H7 (cell line): ENCODE results near the gene CEP72. TPM values are rescaled to one million over a fixed set of nuclear protein-coding genes. Genes with fewer than 3 reads are reported as not detected.
A peak's percentile ranks its signal among the peaks of the same experiment; 100 is the strongest.
"Not testable (repeated sequence)": the region's sequence is repeated elsewhere in the genome, so short reads cannot be mapped to it uniquely, and the experiment has no call there.

ENCODE experiments used
- DNase-seq: peaks from one replicate; pipeline ENCODE4 v3.0.0; 2012
- H3K27me3 ChIP-seq: 2 replicates; pipeline ENCODE4 v1.6.0; 2011; ENCODE audit warnings: mild to moderate bottlenecking, low read length; ENCODE audit not compliant: control insufficient read depth, insufficient read depth
- H3K36me3 ChIP-seq: replicated peaks from 2 replicates; pipeline ENCODE4 v1.5.1; 2011; ENCODE audit warnings: low read length; ENCODE audit not compliant: control insufficient read depth, insufficient read depth
- H3K4me3 ChIP-seq: 2 replicates; pipeline ENCODE4 v1.5.1; 2011; ENCODE audit warnings: low read depth, mild to moderate bottlenecking, control low read depth, low read length, moderate library complexity; ENCODE audit not compliant: insufficient read depth
- total RNA-seq: library from RNA; depleted of rRNA; stranded (reverse); fragments of >200 nt; shearing (Covaris generic); gene quantifications from 2 replicates; pipeline ENCODE4 v1.2.3, GENCODE V29; 2014

The CEP72 gene
- total RNA-seq, 1 experiment from 2014 or later = 12.6 TPM

DNA sequence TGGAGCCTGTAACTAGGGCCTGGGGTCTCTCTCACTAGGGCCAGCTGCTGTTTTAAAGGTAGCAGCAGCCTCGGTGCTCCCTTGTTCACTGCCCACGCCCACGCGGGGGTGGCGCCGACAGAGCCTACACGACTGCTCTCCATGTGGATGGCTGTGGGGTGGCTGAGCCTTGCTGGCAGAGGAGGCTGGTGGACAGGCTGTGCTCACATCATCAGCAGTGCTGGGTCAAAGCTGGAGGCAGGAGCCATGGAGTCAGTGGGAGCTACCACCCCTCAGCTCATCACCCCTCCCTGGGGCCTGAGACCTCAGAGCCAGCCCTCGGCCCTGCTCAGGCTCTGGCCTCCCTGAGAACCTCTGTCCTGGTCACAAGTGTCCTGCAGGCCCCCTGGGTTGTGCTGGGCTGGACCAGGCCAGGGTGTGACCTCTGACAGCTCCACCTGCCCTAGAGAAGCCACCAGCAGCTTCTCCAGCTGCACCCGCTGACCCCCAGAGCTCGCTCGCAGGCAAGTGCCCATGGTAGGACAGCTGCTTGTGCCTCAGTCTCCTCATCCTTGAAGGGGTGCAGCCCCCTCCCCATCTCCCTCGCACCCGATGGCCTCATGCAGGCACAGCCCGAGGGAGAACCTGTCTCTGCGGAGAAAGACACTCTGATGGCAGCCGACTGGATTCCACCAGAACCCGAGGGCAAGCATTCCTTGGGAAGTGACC is 70.7 kb downstream of the CEP72 start:
- DNase-seq = peak; percentile 38
- H3K4me3 ChIP-seq, H3K36me3 ChIP-seq, H3K27me3 ChIP-seq: not testable (repeated sequence)

- H3K27me3 ChIP-seq = no peaks in the 10 kb centered on the region
- DNase-seq = peak; percentile 45
- no peak overlapping the region for H3K4me3 ChIP-seq
- no peaks in the 10 kb centered on the region for H3K36me3 ChIP-seq
These were observed 71.7 kb downstream of the CEP72 start for GRCh38 chr5:683551-684481.

- Histone ChIP-seq H3K36me3 (no peaks in the 10 kb centered on the region), H3K27me3 (no peaks in the 10 kb centered on the region), H3K4me3 (no peak overlapping the region)
- DNase-seq = no peak
These were observed 72.6 kb downstream of the CEP72 start for GRCh38 chr5:684751-685216.

DNA sequence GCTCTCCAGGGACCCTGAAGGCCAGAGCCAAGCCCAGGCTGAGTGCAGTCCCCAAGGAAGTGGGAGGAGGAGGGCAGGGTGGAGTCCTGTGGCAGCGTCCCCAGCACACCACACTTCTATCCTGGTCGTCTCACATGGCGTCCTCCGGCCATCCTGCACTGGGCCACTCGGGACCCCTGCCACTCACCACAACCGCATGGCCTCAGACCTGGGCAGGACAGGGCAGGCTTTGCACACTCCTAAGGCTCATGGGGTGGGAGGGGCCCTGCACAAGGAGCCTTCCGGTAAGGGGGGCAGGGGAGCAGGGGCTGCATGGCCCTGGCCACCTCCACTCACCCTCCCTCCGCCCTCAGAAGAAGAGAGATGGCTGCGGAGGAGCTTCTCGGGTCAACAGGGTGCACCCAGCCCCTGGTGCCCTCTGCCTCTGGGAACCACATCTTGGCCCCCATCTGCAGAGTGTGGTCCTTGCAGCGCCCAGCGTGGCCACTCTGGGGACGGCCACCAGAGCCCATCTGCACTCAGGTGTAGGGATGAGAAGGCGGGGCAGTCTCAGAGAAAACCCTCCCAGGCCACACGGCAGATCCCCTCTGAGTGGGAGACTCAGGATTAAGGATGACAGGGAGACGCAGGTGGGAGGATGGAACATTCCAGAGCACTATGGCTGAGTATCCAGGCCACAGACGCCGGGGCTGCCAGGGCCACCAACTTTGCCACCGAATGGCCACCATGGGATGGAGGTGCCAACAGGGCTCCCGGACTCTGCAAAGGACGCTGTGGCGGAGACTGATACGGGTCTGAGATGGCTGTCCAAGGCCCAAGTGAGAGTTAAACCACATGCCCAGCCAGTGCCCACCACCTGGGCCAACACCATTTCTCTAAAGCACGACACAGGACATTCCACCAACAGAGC is 73.4 kb downstream of the CEP72 start:
- Histone ChIP-seq H3K36me3 (no peaks in the 10 kb centered on the region), H3K4me3 (no peak overlapping the region), H3K27me3 (no peaks in the 10 kb centered on the region)
- DNase-seq = peak; percentile 47

GRCh38 chr5:686172-686523 is 74.0 kb downstream of the CEP72 start:
- H3K4me3 ChIP-seq, H3K27me3 ChIP-seq, DNase-seq: not testable (repeated sequence)

DNA sequence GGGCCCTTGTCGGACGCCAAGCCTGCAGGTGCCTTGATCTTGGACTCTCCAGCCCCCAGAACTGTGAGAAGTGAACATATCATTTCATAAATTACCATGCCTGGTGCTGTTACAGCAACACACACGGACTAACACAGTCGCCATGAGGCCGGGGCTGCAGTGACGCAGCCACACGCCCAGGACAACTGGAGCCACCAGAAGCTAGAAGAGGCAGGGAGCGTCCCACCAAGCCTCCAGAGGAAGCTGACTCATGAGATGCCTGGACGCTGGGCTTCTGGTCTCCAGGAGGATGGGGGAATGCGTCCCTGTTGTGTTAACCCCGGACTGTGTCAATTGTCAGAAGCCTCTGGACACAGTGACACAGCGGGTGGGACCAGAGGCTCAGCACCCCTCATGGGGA is 74.8 kb downstream of the CEP72 start:
- H3K4me3 ChIP-seq, H3K27me3 ChIP-seq, H3K36me3 ChIP-seq, DNase-seq: not testable (repeated sequence)

More at GRCh38 chr5:686172-686523, 74.0 kb downstream of the CEP72 start:
- not testable (repeated sequence) for H3K36me3 ChIP-seq

DNA sequence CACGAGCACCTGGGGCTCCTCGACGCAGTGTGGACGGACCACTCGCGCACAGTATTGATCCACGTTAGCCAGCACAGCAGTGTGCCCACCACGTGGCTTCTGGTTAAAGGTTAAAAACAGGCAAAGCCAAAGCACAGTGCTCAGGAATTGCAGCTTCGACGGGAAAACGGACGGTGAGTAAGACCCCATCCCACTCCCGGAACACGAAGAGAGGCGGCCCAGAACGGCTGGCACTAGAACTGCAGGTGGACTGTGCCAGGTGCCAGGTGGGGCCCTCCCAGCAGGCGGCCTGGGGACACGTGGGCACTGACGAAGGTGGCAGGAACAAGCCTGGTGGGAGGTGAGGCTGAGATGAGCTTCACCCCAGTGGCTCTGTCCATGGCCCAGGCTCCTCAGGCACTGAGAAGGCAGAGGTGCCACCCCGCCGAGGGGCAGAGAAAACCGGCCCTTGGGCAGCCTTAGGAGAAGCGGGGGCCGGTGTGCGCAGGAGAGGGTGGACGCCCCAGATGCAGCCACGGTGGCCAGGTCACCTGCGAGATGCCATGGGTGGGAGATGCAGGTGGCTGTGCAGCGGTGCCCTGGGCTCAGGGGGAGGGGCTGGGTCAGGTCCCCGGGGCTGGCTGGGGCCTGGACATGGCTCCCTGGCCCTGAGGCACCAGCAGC is 76.3 kb downstream of the CEP72 start:
- H3K4me3 ChIP-seq, H3K36me3 ChIP-seq, H3K27me3 ChIP-seq: not testable (repeated sequence)
- DNase-seq = peak; percentile 20

DNA sequence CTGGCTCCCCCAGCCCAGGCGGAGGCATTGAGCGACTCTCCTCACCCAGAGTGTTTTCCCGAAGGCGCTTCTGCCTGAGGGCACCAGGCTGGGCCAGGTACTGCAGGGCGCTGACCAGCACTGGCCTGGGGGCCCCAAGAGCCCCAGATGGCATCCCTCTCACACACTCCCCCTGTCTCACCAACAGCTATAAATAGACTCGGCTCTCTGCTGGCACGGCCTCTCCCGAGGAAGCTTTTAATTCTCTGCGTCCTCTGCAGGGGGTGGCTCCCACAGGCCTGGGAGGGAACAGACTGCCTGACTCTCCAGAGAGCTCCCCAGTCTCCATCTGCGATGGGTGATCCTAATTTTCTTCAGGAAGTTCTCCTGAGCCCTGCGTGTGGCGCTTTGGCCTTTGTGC is 78.2 kb downstream of the CEP72 start:
- H3K36me3 ChIP-seq, DNase-seq, H3K4me3 ChIP-seq: not testable (repeated sequence)
- H3K27me3 ChIP-seq = peaks cover 11% of the 10 kb centered on the region

GRCh38 chr5:691049-691448 is 78.9 kb downstream of the CEP72 start:
- peaks cover 11% of the 10 kb centered on the region for H3K27me3 ChIP-seq
- H3K36me3 ChIP-seq, H3K4me3 ChIP-seq, DNase-seq: not testable (repeated sequence)

DNA sequence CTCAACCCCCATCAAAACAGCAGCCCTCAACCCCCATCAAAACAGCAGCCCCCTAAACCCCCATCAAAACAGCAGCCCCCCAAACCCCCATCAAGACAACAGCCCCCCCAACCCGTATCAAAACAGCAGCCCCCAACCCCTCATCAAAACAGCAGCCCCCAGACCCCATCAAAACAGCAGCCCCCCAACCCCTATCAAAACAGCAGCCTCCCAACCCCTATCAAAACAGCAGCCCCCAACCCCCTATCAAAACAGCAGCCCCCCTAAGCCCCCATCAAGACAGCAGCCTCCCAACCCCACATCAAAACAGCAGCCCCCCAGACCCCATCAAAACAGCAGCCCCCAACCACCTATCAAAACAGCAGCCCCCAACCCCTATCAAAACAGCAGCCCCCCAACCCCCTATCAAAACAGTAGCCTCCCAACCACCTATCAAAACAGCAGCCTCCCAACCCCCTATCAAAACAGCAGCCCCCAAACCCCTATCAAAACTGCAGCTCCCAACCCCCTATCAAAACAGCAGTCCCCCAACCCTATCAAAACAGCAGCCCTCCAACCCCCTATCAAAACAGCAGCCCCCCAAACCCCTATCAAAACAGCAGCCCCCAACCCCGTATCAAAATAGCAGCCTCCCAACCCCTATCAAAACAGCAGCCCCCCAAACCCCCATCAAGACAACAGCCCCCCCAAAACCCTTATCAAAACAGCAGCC is 79.8 kb downstream of the CEP72 start:
- Histone ChIP-seq H3K4me3 (no peak overlapping the region), H3K27me3 (peaks cover 11% of the 10 kb centered on the region), H3K36me3 (no peaks in the 10 kb centered on the region)
- DNase-seq = peak; percentile 9

DNA sequence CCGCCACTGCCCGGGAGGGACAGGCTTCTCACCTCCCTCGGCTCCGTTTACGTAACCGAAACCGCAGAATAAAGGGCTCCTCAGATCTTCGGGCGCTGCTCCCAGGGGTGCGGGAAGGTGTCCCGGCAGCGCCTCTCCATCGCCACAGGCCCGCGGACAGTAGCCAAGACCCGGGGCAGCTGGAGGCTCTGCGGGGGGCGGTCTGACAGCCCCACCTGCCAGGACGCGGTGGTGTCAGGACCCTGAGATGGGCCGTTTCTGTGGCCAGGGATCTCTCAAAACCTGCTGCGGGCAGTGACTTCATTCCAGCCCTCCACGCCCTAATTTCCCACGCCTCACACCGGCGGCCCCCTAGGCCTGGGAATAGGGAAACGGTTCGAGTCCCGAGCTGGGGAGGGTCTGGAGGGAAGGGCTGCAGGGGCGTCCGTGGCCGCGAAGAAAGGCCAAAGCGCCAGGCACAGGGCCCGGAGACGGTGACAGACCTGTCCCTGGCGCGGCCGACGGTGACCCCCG is 80.4 kb downstream of the CEP72 start:
- Histone ChIP-seq H3K4me3 (peak overlapping the region; percentile 23), H3K27me3 (peaks cover 11% of the 10 kb centered on the region)
- H3K36me3 ChIP-seq = not testable (repeated sequence)
- DNase-seq = peak; percentile 56

DNA sequence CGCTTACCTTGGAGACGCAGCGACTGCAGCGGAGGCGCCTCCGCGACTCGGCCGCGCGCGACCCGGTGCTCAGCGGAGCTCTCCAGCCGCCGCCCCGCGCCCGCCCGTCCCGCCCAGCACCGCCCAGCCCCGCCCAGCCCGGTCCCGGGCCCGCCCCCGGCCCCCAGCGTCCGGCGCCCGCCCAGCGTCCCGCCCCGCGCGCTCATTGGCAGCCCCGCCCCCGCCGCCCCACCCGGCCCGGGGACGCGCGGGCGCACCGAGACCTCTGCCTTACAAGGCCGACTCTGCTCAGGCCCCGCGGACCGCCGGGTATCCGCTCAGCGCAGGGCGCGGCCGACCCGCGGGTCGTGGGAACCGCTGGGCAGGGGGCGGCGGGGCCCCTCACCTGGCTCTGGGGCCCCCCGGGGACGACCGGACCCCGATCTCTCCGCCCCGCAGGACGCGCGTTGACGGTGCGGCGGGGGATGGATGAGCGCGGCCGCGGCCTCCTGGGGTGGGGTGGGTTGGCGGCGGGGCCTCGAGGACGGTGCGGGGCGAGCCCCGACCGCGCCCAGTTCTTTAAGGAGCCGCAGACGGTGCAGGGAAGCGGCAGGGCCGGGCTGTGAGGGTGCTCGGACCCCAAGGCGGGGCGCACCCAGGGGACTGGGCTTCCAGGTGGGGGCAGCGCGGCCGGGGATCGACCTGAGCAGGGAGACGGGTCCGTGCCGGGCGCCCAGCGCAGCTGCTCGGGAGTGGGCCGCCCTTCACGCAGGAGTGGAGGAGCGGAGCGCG is 81.3 kb downstream of the CEP72 start, which contains the start of gene TPPP:
TSS of gene TPPP (minus strand) at position 82 of the 771 bp plus-strand sequence. CDS start 15,292 bp downstream, outside the sequence.
- H3K36me3 ChIP-seq = not testable (repeated sequence)
- Histone ChIP-seq H3K4me3 (peak within 1 kb of the TSS; percentile 48), H3K27me3 (peaks cover 13% of the 10 kb centered on the region)
- peak; percentile 97 for DNase-seq
